GM21360 (cell line): ENCODE data around the gene SPDYC.

Experiments used
- ATAC-seq: cut with Tn5 transposase; IDR thresholded peaks from one replicate; pipeline ENCODE4 v1.9.1; 2021; ENCODE audit warnings: mild to moderate bottlenecking, moderate library complexity; ENCODE audit not compliant: unreplicated experiment

The SPDYC gene, protein sequence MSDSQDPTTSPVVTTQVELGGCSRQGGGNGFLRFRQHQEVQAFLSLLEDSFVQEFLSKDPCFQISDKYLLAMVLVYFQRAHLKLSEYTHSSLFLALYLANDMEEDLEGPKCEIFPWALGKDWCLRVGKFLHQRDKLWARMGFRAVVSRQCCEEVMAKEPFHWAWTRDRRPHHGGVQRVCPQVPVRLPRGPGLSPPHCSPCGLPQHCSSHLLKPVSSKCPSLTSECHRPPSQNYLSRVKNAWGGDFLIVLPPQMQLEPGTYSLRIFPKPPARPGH

GRCh38 chr11:65170058-65170534 is at the start of gene SPDYC:
TSS of gene SPDYC (plus strand) at chr11:65170233. CDS start at chr11:65171358, 1,125 bp downstream.
- ATAC-seq = no peak

DNA sequence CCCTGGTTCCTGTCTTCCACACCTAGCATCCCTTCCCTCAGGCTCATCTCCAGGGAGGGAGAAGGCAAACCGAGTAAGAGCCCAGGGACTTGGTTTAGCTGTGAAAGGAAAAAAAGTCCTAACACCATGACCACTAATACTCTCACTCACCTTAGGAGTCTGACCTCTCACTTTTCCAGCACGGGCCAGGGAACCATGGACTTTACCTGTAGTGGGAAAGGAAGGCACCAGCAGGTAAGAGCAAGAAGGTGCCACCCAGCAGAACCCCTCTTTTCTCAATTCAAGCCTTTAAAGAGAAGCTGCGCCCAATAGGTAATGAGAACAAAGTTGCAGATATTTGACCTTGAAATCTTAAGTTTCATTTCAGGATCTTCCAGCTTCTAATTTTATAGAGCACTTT is 49.2 kb upstream of the SPDYC start:
- no peak for ATAC-seq

DNA sequence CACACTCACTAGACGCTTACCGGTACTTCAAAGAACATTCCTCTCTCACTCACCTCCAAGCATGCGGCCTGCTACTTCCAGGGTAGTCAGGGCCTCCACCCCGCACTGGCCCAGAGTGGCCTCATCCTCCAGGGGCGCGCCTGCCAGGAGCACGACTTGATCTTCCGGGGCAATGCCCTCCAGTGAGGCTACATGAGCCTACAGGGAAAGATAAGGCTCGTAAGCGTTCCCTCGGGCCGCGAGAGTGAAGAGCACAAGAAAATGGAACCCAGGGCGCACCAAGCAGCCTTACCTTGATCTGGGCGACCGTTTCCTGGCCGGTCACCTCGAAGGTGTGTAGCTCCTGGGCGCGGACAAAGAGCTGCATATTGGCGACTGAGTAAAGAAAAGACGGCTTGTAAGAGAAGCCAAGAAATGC is 48.6 kb upstream of the SPDYC start:
- no peak for ATAC-seq

GRCh38 chr11:65121865-65122696 is 48.0 kb upstream of the SPDYC start, which contains the start of the genes FAU and MRPL49:
TSS of gene FAU (minus strand) at chr11:65122134. CDS start at chr11:65121813, 321 bp downstream.
TSS of gene MRPL49 (plus strand) at chr11:65122321. CDS start at chr11:65122347, 26 bp downstream.
- peak; percentile 46 for ATAC-seq

- ATAC-seq = no peak
These were observed 45.4 kb upstream of the SPDYC start for GRCh38 chr11:65124480-65125196.

- ATAC-seq = no peak
These were observed 44.6 kb upstream of the SPDYC start for GRCh38 chr11:65125197-65126056.

DNA sequence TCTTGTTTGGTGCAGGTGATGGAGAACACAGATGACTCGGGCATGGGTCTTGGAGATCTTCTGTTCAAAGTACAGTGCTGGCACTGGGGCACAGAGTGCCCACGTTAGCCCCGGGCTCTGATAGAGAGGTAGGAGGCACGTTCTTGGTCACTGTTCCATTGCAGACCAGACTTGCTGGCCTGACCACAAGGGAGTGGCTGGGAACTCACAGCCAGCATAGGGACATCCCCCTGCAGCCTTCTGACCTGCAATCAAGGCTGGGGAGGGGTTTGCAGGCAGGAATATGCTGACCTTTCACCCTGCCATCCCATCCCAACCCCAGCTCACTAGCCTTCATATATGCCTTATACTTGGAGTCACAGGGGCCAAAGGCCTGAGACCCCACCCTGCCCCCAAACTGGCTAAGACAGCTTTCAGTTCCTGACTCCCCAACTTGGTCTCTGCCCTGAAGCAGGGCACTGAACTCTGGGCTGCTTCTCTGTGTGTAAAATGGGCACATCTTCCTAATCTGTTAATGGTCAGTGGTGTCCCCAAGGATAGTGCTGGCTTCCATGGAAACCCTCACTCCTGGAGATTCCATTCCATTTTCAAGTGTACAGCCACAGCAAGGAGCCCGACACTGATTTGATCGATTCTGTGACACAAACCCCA is 43.3 kb upstream of the SPDYC start:
- no peak for ATAC-seq

DNA sequence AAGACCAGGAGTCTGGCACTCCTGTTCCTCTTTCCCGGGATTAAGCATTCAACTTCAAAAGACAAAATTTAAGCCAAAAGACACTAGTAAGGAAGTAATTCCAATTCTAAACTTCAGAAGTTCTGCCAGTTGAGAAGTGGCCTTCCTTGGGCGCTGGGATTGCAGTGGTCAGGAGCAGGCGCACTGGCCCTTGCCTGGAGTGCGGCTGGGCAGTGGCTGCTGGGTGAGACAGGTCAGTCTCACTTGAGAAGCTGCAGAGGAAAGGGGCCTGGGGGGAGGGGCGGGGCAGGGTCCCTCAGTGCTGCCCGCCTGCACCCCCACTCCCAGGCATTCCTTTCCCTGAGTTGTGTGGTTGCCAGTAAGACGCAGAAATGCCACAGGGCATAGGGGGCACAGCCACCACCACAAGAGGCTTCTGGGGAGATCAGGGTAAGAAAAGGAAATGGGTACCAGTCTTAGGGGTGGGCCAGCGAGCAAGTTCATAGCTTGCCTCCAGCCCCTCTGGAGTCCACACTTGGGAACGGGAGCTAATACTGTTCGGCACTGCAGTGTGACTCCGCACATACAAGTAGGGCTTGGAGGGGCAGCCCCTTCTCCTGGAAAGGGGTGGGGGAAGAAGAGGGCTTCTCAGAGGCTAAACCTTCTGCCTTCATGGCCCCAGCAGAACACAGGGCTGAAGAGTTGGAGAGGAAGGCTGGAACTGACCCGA is 42.4 kb upstream of the SPDYC start:
- ATAC-seq = no peak

GRCh38 chr11:65128182-65129145 is 41.6 kb upstream of the SPDYC start:
- ATAC-seq = no peak

DNA sequence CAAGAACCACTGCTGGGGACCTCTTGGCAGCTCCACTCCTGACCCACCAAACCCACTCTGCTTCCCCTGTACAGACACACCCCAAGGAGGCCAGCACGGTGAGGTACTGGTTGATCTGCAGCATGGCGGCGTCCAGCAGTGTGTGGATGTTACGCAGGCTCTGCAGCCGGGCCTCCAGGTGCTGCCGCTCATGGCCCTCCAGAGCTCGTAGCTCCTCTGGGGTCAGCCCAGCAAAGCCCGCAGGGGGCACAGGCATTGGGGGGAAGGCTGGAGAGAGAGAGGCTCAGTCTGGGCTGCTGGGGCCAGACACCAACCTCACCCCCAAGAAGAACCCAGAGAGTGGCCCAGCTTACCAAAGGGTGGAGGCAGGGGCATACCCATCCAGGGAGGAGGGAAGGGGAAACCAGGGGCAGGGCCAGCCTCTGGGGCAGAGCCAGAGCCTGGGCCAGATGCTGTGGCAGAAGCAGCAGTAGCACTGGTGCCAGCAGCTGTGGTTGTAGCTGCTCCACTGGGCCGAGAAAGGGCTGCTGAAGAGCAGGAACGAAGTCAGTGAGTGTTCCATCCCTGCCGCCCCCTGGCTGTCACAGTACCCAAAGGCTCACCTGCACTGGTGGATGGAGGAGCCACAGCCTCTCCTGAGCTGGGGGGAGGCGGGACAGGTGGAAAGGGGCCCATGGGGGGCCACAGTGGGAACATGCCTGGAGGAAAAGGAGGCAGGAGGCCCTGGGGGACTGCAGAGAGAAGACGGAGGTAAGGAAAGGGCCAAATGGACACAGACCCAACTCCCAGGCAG is 40.2 kb upstream of the SPDYC start:
- ATAC-seq = no peak

- no peak for ATAC-seq
These were observed 39.2 kb upstream of the SPDYC start for GRCh38 chr11:65130631-65131416.

GRCh38 chr11:65131417-65131776 is 38.6 kb upstream of the SPDYC start:
- ATAC-seq = no peak

DNA sequence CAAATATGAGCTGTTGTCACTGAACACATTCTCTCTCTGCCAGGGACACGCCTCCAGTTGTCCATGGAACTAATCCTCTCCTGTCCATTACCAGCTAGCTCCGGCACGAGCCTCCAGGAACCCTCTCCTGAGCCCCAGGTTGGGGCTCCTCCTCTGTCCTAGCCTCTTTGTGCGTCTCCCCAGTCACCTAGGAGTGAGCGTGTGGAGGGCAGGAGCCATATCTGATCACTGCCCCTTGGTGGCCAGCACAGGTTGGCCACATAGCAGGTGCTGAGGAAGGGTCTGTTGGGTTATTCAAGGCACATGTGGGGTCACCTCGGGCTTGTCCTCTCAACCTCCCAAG is 38.2 kb upstream of the SPDYC start:
- ATAC-seq = no peak

DNA sequence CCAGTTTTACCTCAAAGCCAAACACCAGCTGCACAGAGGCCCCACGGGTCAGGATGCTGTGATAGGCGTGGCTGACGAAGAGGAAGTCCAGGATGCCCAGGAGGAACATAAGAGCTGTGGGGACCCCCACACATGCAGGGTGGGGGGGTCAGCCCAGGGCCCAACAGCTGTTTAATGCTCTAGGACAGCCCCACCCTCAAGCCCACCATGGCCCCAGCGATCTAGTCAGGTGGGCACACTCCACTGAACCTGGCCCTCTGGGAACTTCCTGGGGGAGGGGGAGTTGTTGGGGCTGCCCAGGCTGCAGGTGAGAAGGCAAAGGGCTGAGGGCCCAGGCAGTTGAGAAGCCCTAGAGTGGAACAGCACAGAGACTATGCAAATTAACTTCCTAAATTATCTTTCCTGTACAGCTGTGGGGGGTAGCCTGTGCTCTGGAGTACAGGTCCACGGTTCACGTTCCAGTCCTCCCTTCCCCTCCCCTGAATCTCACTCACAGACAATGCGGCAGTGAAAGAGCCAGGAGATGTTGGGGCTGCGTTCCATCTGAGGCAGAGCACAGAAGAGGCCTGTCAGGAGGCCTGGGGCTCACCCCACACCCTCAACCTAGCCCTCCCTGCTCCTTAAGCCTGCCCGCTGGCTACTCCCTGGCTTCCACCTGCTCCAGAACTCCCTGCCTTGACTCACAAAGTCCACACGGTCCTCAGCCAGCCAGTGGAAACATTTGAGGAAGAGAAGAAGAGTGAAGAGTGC is 37.6 kb upstream of the SPDYC start:
- ATAC-seq = no peak

DNA sequence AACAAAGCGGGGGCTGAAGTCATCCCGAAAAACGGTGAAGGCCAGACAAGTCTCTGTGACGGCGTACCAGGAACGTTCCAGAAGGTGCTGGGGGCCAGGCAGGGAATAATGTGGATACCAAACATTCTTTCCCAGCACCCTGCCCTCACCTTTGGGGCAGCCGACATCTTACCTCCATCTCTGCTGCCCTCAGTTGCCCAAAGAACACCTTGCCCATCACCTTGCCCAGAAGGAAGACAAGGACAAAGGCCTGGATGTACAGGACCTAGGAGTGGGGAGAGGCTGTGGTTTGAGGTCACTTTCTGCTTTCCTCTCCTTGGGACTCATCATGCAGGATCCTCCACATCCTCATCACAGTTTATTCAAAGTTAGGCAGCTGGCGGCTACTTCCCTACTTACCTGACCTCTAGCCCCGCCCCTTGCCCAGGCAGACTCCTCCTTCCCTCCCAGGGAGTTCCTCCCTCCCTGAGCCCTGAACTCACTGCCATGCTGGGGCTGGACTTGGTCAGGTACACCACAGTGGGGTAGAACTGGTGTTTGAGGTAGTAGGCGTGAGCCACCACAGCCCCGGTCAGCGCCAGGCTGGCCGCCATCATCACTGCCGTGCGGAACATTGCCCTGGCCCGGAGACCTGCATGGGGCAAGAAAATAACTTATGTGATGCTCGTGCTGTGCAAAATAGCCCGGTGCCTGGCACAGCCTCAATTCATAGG is 36.9 kb upstream of the SPDYC start:
- no peak for ATAC-seq
